ENCODE measurements around the gene SPHK2. TPM values are rescaled to one million over a fixed set of nuclear protein-coding genes. Genes with fewer than 3 reads are reported as not detected.
"Not testable (repeated sequence)": the region's sequence is repeated elsewhere in the genome, so short reads cannot be mapped to it uniquely, and the experiment has no call there.

SPHK2 gene
- total RNA-seq, 2 donors from 2014 or later: 6.2 to 8.0 TPM

- no peak overlapping the region for H3K27ac ChIP-seq
- TF ChIP-seq CTCF (IDR thresholded peaks at IDR 0.05): no peak
Measured at GRCh38 chr19:48628486-48629296, 9.4 kb downstream of the SPHK2 start.

GRCh38 chr19:48629297-48629598 is 9.9 kb downstream of the SPHK2 start:
- Histone ChIP-seq H3K9me3 (no peaks in the 10 kb centered on the region), H3K4me3 (no peak overlapping the region), H3K27me3 (no peaks in the 10 kb centered on the region), H3K27ac (peak overlapping the region; percentile 80 to 89), H3K4me1 (peaks cover 0 to 60% of the 10 kb centered on the region in 2 donors), H3K36me3 (peaks cover 7% of the 10 kb centered on the region)
- DNase-seq (ENCODE audit: low spot score): no peak
- no peak for TF ChIP-seq CTCF (IDR thresholded peaks at IDR 0.05)

More at GRCh38 chr19:48628486-48629296, 9.4 kb downstream of the SPHK2 start:
- Histone ChIP-seq H3K36me3 (peaks cover 7% of the 10 kb centered on the region), H3K4me1 (peaks cover 0 to 59% of the 10 kb centered on the region in 2 donors), H3K27me3 (no peaks in the 10 kb centered on the region), H3K9me3 (no peaks in the 10 kb centered on the region), H3K4me3 (no peak overlapping the region)
- no peak for DNase-seq (ENCODE audit: low spot score)

GRCh38 chr19:48629599-48630295 is 10.4 kb downstream of the SPHK2 start:
- Histone ChIP-seq H3K4me3 (peak overlapping the region in 1 of 2 donors; percentile 32), H3K27me3 (no peaks in the 10 kb centered on the region), H3K36me3 (peaks cover 7% of the 10 kb centered on the region), H3K27ac (peak overlapping the region; percentile 80 to 89), H3K4me1 (peaks cover 0 to 60% of the 10 kb centered on the region in 2 donors), H3K9me3 (no peaks in the 10 kb centered on the region)
- DNase-seq (ENCODE audit: low spot score): peak; percentile 76
- TF ChIP-seq CTCF (IDR thresholded peaks at IDR 0.05): no peak

GRCh38 chr19:48630296-48631063 is 11.2 kb downstream of the SPHK2 start:
- Histone ChIP-seq H3K27ac (peak overlapping the region; percentile 80 to 89), H3K4me1 (peaks cover 0 to 58% of the 10 kb centered on the region in 2 donors), H3K9me3 (no peaks in the 10 kb centered on the region), H3K36me3 (peaks cover 7% of the 10 kb centered on the region), H3K27me3 (no peaks in the 10 kb centered on the region), H3K4me3 (peak overlapping the region in 1 of 2 donors; percentile 32)
- peak in 1 of 2 donors; percentile 55 for TF ChIP-seq CTCF (IDR thresholded peaks at IDR 0.05)
- DNase-seq (ENCODE audit: low spot score): peak; percentile 87

GRCh38 chr19:48631225-48631624 is 11.9 kb downstream of the SPHK2 start:
- H3K9me3 ChIP-seq: no peaks in the 10 kb centered on the region

GRCh38 chr19:48632286-48632685 is 13.0 kb downstream of the SPHK2 start:
- H3K9me3 ChIP-seq; H3K4me3 ChIP-seq; H3K36me3 ChIP-seq; H3K27me3 ChIP-seq; DNase-seq (ENCODE audit: low spot score): not testable (repeated sequence)
- peak overlapping the region in 1 of 2 donors; percentile 98 for H3K27ac ChIP-seq
- H3K4me1 ChIP-seq: peaks cover 0 to 74% of the 10 kb centered on the region in 2 donors

More at GRCh38 chr19:48631225-48631624, 11.9 kb downstream of the SPHK2 start:
- Histone ChIP-seq H3K27me3 (no peaks in the 10 kb centered on the region), H3K36me3 (peaks cover 1% of the 10 kb centered on the region), H3K4me3 (peak overlapping the region in 1 of 2 donors; percentile 32), H3K27ac (peak overlapping the region; percentile 80 to 89), H3K4me1 (peaks cover 0 to 63% of the 10 kb centered on the region in 2 donors)
- TF ChIP-seq CTCF (IDR thresholded peaks at IDR 0.05): no peak
- DNase-seq (ENCODE audit: low spot score): no peak

Data from right atrium auricular region (tissue), 2 donors.